ENCODE results near the gene MASP1.
A peak's percentile ranks its signal among the peaks of the same experiment; 100 is the strongest.

Gene MASP1

DNA sequence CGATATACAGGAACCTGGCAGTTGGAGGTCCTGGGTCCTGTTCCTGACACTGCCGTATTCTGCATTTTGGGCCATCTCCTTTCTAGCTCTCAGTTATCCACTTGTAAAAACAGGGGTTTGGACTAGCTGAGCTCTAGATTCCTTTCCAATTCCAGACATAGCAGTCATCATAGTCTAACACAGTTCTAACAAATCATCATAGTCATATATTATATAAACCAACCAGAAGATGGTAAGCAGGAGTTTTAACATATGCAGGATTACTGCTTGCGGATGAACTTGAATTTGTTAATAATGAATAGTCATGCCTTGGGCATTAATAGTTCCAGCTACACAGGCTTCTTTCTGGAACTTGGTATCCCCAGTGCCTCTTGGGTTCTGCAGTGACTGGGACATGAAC, 26.6 kb downstream of the MASP1 start:
- DNase-seq (ENCODE audit: low read depth): no peak

DNA sequence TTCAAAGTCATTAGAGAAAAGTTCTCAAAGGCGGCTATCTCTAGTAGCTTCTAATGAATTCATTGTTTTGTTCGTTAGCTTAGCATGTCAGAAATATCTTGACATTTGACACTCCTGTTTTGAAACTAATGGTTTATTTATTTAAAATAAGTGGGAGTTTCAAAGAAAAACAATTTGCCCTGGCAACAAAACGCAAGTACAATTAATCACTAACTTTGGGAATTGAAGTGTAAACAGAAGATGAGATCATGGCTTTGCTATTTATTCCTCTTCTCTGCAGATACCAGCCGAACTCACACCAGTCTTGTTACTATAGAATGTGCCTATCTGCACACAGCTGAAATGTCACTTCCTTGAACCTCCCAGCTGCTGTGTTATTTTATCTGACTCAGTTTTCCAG, 27.5 kb downstream of the MASP1 start:
- peak; percentile 45 for DNase-seq (ENCODE audit: low read depth)

- peak; percentile 45 for DNase-seq (ENCODE audit: low read depth)
Observed at GRCh38 chr3:187263270-187263669, 28.3 kb downstream of the MASP1 start.

DNA sequence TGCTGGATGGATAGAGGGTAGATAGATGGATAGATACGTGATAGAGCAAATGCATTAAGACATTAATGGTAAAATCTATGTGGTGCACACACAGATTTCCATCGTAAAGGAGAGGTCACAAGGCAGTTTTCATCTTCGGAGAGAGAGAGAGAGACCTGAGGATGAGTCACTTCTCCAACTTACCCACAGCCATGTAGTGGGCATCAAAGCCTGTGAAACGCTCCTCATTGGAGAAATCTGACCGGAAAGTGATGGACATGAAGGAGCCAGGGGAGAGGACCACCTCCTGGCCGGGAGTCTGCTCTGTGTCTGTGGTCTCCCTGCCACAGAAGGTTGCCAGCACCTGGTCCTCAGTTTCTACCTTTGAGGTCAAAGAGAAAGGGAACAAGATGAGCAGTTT, 29.2 kb downstream of the MASP1 start:
- DNase-seq (ENCODE audit: low read depth): no peak

DNA sequence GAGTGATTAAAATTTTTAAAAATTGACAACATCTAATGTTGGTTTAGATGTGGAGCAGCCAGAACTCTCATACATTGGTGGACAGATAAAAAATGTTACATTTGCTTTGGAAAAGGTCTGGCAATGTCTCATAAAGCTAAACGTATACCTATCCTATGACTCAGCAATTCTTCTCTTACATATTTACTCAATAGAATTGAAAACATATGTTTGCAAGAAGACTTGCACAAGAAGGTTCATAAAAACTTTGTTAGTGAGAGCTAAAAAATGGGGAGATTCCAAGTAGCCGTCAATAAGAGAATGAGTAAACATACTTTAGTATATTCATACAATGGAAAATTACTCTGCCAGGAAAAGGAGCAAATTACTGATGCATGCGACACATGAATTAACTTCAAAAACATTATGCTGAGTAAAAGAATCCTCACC, 30.0 kb downstream of the MASP1 start:
- peak; percentile 32 for DNase-seq (ENCODE audit: low read depth)

GRCh38 chr3:187259171-187259570, 32.4 kb downstream of the MASP1 start:
- no peak for DNase-seq (ENCODE audit: low read depth)

DNA sequence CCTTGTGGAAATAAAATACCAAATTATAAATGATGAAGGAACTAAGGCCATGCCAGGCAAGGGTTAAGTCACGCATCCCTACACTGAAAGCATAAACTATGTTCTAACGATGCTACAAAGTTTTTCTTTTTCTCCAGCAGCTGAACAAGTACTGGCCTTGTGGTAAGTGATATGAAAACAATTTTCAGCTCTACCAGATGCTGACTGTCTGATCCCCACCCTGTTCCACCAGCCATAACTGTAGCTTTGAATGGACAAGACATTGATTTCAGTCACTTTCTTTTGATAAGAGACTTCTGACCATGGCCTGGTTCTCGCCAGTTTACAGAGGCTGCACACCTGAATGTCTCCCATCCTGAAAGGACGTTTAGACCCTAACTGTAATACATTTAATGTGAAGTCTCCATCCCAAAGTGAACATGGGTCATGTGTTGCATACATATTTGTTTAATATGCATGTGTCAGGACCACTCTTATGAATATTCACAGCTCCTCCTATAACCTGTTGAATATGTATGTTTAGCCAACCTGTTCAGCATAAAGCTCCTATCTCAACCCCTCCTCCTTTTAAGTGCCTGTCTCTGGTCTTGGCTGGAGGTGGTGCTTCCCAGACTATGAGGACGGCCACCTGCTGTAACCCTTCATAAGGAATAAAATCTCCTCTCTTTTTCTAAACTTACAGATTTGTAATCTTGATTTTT, 33.4 kb downstream of the MASP1 start:
- DNase-seq (ENCODE audit: low read depth): no peak

- DNase-seq (ENCODE audit: low read depth): no peak
Observed at GRCh38 chr3:187257471-187257870, 34.1 kb downstream of the MASP1 start.

GRCh38 chr3:187256051-187256616, 35.4 kb downstream of the MASP1 start:
- no peak for DNase-seq (ENCODE audit: low read depth)

DNA sequence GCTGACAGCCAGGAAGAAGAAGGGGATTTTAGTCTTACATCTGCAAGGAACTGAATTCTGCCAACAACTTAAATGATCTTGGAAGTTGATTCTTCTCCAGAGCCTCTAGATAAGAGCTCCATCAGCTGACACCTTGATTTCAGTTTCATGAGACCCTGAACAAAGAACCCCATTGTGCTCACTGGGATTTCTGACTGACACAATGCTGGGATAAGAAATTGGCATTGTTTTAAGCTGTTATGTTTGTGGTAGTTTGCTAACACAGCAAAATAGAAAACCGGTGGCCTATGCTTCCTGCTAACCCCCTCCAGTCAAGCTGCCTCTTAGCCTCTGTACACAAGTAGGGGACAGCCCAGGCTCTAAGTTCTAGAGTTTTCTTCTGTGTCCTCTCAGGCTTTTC, 36.2 kb downstream of the MASP1 start:
- DNase-seq (ENCODE audit: low read depth): no peak

- no peak for DNase-seq (ENCODE audit: low read depth)
Observed at GRCh38 chr3:187252311-187252710, 39.2 kb downstream of the MASP1 start.

DNA sequence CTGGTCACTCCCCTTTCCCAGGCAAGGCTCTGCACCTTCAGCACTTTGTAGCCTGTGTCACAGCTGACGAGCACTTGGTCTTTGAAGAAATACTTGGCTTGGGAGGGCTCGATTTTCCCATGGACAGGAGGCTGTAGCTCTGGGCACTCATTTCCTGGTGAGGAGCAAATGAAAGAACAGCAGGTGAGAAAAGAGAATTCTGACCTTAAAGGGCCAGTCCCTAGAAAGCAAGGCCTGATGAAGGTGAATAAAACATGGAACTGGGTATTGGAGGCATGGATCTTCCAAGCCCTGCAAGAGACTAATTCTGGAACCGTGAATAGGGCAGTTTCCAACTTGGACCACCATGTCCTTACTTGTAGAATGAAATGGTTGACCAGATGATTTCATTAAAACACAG, 39.9 kb downstream of the MASP1 start:
- no peak for DNase-seq (ENCODE audit: low read depth)

DNA sequence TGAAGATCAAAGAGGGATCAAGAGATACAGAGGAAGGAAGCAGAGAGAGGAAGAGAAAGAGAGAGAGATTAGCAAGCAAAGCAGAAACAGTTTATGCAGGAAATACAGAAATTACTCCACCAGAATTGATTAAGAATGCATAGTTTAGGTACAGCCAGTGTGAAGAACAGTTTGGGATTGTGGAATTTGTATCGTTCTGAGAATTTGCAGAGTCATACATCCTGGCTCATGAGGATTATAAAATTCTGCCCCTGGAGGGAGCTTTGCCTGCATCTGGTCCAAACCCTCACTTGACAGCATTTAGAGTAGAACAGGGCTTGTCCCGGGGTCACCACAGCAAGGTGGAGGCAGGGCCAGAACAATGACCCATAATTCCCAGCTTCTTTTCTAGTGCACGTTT, 44.1 kb downstream of the MASP1 start:
- DNase-seq (ENCODE audit: low read depth): no peak

DNA sequence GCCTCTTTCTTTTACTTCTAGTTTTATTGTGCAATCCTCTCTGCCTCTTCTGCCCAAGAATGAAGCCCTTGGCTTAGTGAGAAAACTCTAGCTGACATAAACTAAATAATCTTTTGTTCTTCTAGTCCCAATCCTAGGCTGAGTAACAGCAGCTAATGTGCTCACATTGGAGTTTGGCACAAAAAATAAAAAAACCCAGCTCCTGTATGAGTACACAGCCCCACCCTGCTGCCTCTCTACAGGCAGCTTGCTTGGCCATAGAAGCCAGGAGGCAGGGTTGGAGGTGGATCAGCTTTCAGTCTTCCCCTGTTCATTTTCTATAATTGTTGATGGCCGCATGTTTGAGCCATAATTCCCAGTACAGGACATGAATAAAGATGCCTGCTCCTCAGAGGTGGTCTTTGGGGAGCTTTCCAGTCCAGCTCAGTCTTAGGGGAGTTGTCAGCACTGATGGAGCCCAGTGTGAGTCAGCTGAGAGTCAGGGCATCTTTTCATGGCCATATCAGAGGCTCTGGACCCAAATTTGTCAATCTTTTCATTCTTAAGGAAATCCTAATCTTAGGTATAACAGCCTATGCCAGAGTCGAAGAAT, 47.5 kb downstream of the MASP1 start:
- DNase-seq (ENCODE audit: low read depth): peak; percentile 71

DNA sequence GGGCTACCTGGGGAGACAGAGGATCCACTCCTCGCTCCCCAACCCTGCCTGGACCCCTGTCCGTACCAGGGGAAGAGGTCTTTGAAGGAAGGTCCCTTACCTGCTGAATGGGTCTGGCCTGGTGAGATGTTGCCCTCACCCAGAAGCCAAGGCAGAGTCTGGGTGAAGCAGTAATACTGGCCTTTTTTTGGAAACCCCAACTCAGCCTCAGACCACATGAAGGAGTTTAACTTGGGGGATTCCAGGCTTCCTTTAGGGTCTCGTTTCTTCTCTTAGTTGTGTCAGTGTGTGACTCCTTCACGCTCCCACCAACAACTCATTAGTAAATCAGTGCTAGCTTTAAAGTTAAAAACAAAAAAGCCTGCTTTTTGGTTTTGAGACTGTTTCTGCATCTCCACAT, 48.6 kb downstream of the MASP1 start:
- no peak for DNase-seq (ENCODE audit: low read depth)

- DNase-seq (ENCODE audit: low read depth): no peak
Observed at GRCh38 chr3:187242435-187242834, 49.1 kb downstream of the MASP1 start.

DNA sequence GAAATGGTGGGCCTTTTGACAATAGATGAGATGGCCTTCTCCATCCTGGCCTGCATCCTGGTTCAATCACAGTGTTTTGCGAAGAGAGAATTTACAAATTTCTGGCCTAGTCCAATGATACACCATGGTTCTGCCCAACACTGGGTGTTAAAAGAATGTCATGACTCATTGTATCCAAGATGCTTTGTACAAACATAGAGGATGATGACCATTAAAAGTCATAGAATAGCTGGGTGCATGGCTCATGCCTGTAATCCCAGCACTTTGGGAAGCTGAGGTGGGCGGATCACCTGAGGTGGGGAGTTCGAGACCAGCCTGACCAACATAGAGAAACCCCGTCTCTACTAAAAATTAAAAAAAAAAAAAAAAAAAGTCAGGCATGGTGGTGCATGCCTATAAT, 52.7 kb downstream of the MASP1 start:
- DNase-seq (ENCODE audit: low read depth): peak; percentile 35

GRCh38 chr3:187238239-187238638, 53.3 kb downstream of the MASP1 start:
- no peak for DNase-seq (ENCODE audit: low read depth)

GRCh38 chr3:187237741-187238140, 53.8 kb downstream of the MASP1 start:
- no peak for DNase-seq (ENCODE audit: low read depth)

DNA sequence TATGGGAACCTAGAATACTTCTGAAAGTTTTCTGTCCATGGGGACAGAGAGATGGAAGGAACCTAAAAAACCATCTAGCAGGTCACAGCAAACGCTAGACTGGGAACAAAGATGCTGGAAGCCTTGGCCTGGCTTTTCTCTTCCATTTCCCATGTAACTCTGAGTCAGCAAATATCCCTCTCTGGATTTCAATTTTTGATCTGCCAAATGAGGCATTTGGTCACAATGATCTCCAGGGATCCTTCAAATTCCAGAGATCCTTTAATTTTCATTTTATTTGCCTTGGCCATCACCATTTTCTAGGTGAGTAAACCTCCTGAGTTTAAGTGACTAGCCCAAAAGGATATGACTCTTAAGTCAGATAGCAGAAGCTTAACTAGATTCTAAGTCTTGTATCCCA, 54.6 kb downstream of the MASP1 start:
- DNase-seq (ENCODE audit: low read depth): no peak

GRCh38 chr3:187230011-187230410, 61.5 kb downstream of the MASP1 start:
- no peak for DNase-seq (ENCODE audit: low read depth)

DNA sequence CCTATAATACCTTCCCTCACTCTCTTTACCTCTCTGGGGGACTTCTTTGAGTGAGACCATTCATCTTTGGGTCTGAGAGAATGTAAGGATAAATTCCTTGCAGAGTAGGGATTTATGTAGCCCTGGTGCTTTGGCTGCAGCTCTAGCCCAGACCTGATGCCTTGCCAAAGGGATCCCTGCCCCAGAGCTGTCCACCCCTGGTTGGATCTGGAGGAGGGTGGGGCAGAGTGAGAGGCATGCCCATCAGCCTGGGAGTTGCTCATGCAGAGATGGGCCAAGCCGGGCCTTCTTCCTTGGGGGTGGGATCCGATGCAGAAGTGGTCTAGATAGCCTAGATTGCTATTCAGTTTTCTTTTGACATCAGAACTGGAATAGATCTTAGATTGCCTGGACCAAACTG, 62.8 kb downstream of the MASP1 start:
- DNase-seq (ENCODE audit: low read depth): no peak

- peak; percentile 55 for DNase-seq (ENCODE audit: low read depth)
Observed at GRCh38 chr3:187227658-187228258, 63.8 kb downstream of the MASP1 start.

Data from stromal cell of bone marrow (primary cell).